Caco-2 (cell line): ENCODE measurements around the gene PNKD. TPM values are rescaled to one million over a fixed set of nuclear protein-coding genes. Genes with fewer than 3 reads are reported as not detected.
A peak's percentile ranks its signal among the peaks of the same experiment; 100 is the strongest.
"Not testable (repeated sequence)": the region's sequence is repeated elsewhere in the genome, so short reads cannot be mapped to it uniquely, and the experiment has no call there.

Experiments
- BruUV-seq: library from RNA; stranded (reverse); fragments of 400-500 nt; replicated peaks from 2 replicates; lab custom pipeline; 2021; lab: Mats Ljungman, UMichigan
- CTCF ChIA-PET: fragments of 300-600 bp; sonication (Branson Sonifier 250); formaldehyde crosslinking; loops from one replicate; lab custom pipeline; 2022; ENCODE audit warnings: antibody characterized with exemption; lab: Charles Lee
- POLR2A ChIA-PET: fragments of 300-600 bp; sonication (Branson Sonifier 250); formaldehyde crosslinking; loops from one replicate; lab custom pipeline; 2022; ENCODE audit warnings: antibody characterized with exemption; lab: Charles Lee
- DNase-seq, 2 experiments: peaks; one replicate each; pipeline versions ENCODE4 v3.0.0 to v3.0.0-alpha.2; 2020 to 2022
- H3K27me3 ChIP-seq: replicated peaks from 2 replicates; pipeline ENCODE4 v1.6.0; 2011; ENCODE audit warnings: low read length; ENCODE audit not compliant: control insufficient read depth, insufficient read depth
- H3K36me3 ChIP-seq: 2 replicates; pipeline ENCODE4 v1.5.1; 2011; ENCODE audit warnings: low read length; ENCODE audit not compliant: control insufficient read depth, insufficient read depth
- H3K4me1 ChIP-seq: fragments of 250-450 bp; sonication (Bioruptor Pico); 2 replicates; pipeline ENCODE4 v1.5.1; 2020; ENCODE audit warnings: mild to moderate bottlenecking
- H3K4me3 ChIP-seq: 2 replicates; pipeline ENCODE4 v1.5.1; 2011; ENCODE audit warnings: low read depth, mild to moderate bottlenecking, control low read depth, low read length
- H3K9me3 ChIP-seq: fragments of 250-450 bp; sonication (Bioruptor Pico); 2 replicates; pipeline ENCODE4 v1.5.1; 2020; ENCODE audit warnings: mild to moderate bottlenecking, moderate library complexity
- H3K27ac Mint-ChIP-seq: one replicate; pipeline ENCODE4 v1.8.0; 2022; ENCODE audit warnings: mixed read lengths; ENCODE audit not compliant: unreplicated experiment
- H3K27me3 Mint-ChIP-seq: one replicate; pipeline ENCODE4 v1.8.0; 2022; ENCODE audit warnings: mixed read lengths; ENCODE audit not compliant: insufficient read depth, unreplicated experiment
- H3K36me3 Mint-ChIP-seq: one replicate; pipeline ENCODE4 v1.8.0; 2022; ENCODE audit warnings: mild to moderate bottlenecking, mixed read lengths; ENCODE audit not compliant: insufficient read depth, unreplicated experiment
- H3K4me1 Mint-ChIP-seq: one replicate; pipeline ENCODE4 v1.8.0; 2022; ENCODE audit warnings: low read depth, mixed read lengths; ENCODE audit not compliant: unreplicated experiment
- H3K4me3 Mint-ChIP-seq: one replicate; pipeline ENCODE4 v1.8.0; 2022; ENCODE audit warnings: mild to moderate bottlenecking, moderate library complexity, mixed read lengths; ENCODE audit not compliant: unreplicated experiment
- H3K9me3 Mint-ChIP-seq: one replicate; pipeline ENCODE4 v1.8.0; 2022; ENCODE audit warnings: mixed read lengths; ENCODE audit not compliant: unreplicated experiment
- CTCF ChIP-seq, 2 experiments: fragments of 200-600 bp in 1 of 2; IDR thresholded peaks; 1 replicate in 1 of 2; 2 replicates in 1 of 2; pipeline versions ENCODE4 v1.5.1 to v1.8.0; 2011 to 2022; ENCODE audit warnings: antibody characterized with exemption in 1 of 2, control low read depth in 1 of 2, inconsistent platforms in 1 of 2, low read depth in 1 of 2, low read length in 1 of 2, mild to moderate bottlenecking in 1 of 2, moderate library complexity in 1 of 2; ENCODE audit not compliant: insufficient read depth in 1 of 2, severe bottlenecking in 1 of 2, unreplicated experiment in 1 of 2
- intact Hi-C: fragments of 100-400 bp; cut with micrococcal nuclease; formaldehyde crosslinking; loops from one replicate; pipeline ENCODE4 v1.10.0; 2022; ENCODE audit not compliant: unreplicated experiment
- total RNA-seq: library from RNA; stranded (reverse); gene quantifications from 2 replicates; pipeline ENCODE4 v1.2.3, GENCODE V29; 2022

PNKD gene
- total RNA-seq, 1 experiment from 2014 or later, result 39.2 TPM

GRCh38 chr2:218271487-218271797 is 1.1 kb downstream of the PNKD start:
- Histone ChIP-seq H3K4me1 (peaks cover 4% of the 10 kb centered on the region; the same call in 1 of the 2 replicates), H3K27me3 (no peaks in the 10 kb centered on the region), H3K4me3 (peak overlapping the region; percentile 65), H3K36me3 (peaks cover 6% of the 10 kb centered on the region; the same call in 1 of the 2 replicates), H3K9me3 (no peaks in the 10 kb centered on the region)
- TF ChIP-seq CTCF (IDR thresholded peaks at IDR 0.05; ENCODE audit: insufficient read depth in 1 of 2, low read depth in 1 of 2, low read length in 1 of 2, severe bottlenecking in 1 of 2, unreplicated experiment in 1 of 2), result no peak
- Mint-ChIP-seq H3K27ac (peak overlapping the region; percentile 93), H3K27me3 (no peaks in the 10 kb centered on the region), H3K9me3 (no peaks in the 10 kb centered on the region), H3K4me1 (peaks cover 13% of the 10 kb centered on the region), H3K4me3 (peak overlapping the region; percentile 91), H3K36me3 (peaks cover 62% of the 10 kb centered on the region)
- ChIA-PET POLR2A (interaction anchor here (0.8 to 1.5 kb wide), 2 partner anchors 16 to 21 kb away, joined by 3 to 5 read pairs; partner anchors contain the start of gene TMBIM1), CTCF (interaction anchor here (0.6 to 7.0 kb wide), 5 partner anchors 20 to 388 kb away, joined by 3 to 121 read pairs (median 4); partner anchors contain the start of genes BCS1L, CATIP, TMBIM1 and ZNF142)
- BruUV-seq, result no TSS peak
- intact Hi-C loops, result loop anchor here (10.0 kb wide), 1 partner anchor 373 kb away; no protein-coding TSS in a partner anchor
- no peak for DNase-seq

- CTCF ChIA-PET, result interaction anchor here (0.6 to 7.0 kb wide), 6 partner anchors 19 to 387 kb away, joined by 3 to 121 read pairs (median 7); partner anchors contain the start of genes BCS1L, CATIP, TMBIM1 and ZNF142
- H3K27me3 ChIP-seq, result no peaks in the 10 kb centered on the region
- H3K9me3 ChIP-seq, result no peaks in the 10 kb centered on the region
- H3K27ac Mint-ChIP-seq, result peak overlapping the region; percentile 93
- no peak for DNase-seq
- peaks cover 3% of the 10 kb centered on the region; the same call in 1 of the 2 replicates for H3K36me3 ChIP-seq
- no peak overlapping the region; the same call in 1 of the 2 replicates for H3K4me3 ChIP-seq
- H3K36me3 Mint-ChIP-seq, result peaks cover 62% of the 10 kb centered on the region
- TSS peak; percentile 23 for BruUV-seq
- peaks cover 13% of the 10 kb centered on the region for H3K4me1 Mint-ChIP-seq
- H3K9me3 Mint-ChIP-seq, result no peaks in the 10 kb centered on the region
- intact Hi-C loops, result loop anchor here (1.0 to 10.0 kb wide), 5 partner anchors 15 to 373 kb away; partner anchors contain the start of genes CATIP and TMBIM1
- peaks cover 4% of the 10 kb centered on the region; the same call in 1 of the 2 replicates for H3K4me1 ChIP-seq
- no peaks in the 10 kb centered on the region for H3K27me3 Mint-ChIP-seq
- POLR2A ChIA-PET, result interaction anchor here (0.8 to 1.5 kb wide), 2 partner anchors 15 to 21 kb away, joined by 3 to 5 read pairs; partner anchors contain the start of gene TMBIM1
- peak overlapping the region; percentile 91 for H3K4me3 Mint-ChIP-seq
- TF ChIP-seq CTCF (IDR thresholded peaks at IDR 0.05; ENCODE audit: insufficient read depth in 1 of 2, low read depth in 1 of 2, low read length in 1 of 2, severe bottlenecking in 1 of 2, unreplicated experiment in 1 of 2), result no peak
Observed at GRCh38 chr2:218271865-218272530, 1.7 kb downstream of the PNKD start.

- BruUV-seq, result no TSS peak
- intact Hi-C loops, result loop anchor here (1.0 to 10.0 kb wide), 5 partner anchors 15 to 372 kb away; partner anchors contain the start of genes CATIP and TMBIM1
- Histone ChIP-seq H3K4me3 (no peak overlapping the region), H3K4me1 (peaks cover 4% of the 10 kb centered on the region; the same call in 1 of the 2 replicates), H3K36me3 (peaks cover 4% of the 10 kb centered on the region; the same call in 1 of the 2 replicates), H3K9me3 (no peaks in the 10 kb centered on the region), H3K27me3 (no peaks in the 10 kb centered on the region)
- Mint-ChIP-seq H3K36me3 (peaks cover 62% of the 10 kb centered on the region), H3K4me3 (peak overlapping the region; percentile 11), H3K27me3 (no peaks in the 10 kb centered on the region), H3K9me3 (no peaks in the 10 kb centered on the region), H3K4me1 (peaks cover 13% of the 10 kb centered on the region), H3K27ac (peak overlapping the region; percentile 15)
- ChIA-PET CTCF (interaction anchor here (0.6 to 7.0 kb wide), 5 partner anchors 18 to 125 kb away, joined by 3 to 121 read pairs (median 10); partner anchors contain the start of genes CATIP and TMBIM1), POLR2A (interaction anchor here (0.8 to 1.5 kb wide), 2 partner anchors 14 to 20 kb away, joined by 3 to 5 read pairs; partner anchors contain the start of gene TMBIM1)
- TF ChIP-seq CTCF (IDR thresholded peaks at IDR 0.05; ENCODE audit: insufficient read depth in 1 of 2, low read depth in 1 of 2, low read length in 1 of 2, severe bottlenecking in 1 of 2, unreplicated experiment in 1 of 2), result peak; percentile 87 to 94
- DNase-seq, result peak; percentile 88 to 89
Observed at GRCh38 chr2:218272531-218273212, 2.4 kb downstream of the PNKD start.

- H3K9me3 ChIP-seq, DNase-seq, POLR2A ChIA-PET, H3K9me3 Mint-ChIP-seq, H3K4me3 ChIP-seq, H3K27me3 ChIP-seq, H3K27me3 Mint-ChIP-seq, H3K4me3 Mint-ChIP-seq, H3K36me3 ChIP-seq, BruUV-seq, H3K27ac Mint-ChIP-seq, H3K4me1 ChIP-seq: not testable (repeated sequence)
- Mint-ChIP-seq H3K4me1 (peaks cover 13% of the 10 kb centered on the region), H3K36me3 (peaks cover 65% of the 10 kb centered on the region)
- CTCF ChIA-PET, result interaction anchor here (0.6 to 7.0 kb wide), 5 partner anchors 18 to 124 kb away, joined by 3 to 121 read pairs (median 10); partner anchors contain the start of genes CATIP and TMBIM1
- intact Hi-C loops, result loop anchor here (10.0 kb wide), 1 partner anchor 371 kb away; no protein-coding TSS in a partner anchor
Observed at GRCh38 chr2:218273214-218273907, 3.0 kb downstream of the PNKD start.
